GM18526 (cell line): ENCODE data around the gene CAPN7.

Experiments
- POLR2A ChIP-seq: IDR thresholded peaks from 3 replicates; pipeline ENCODE4 v1.6.1; 2011; ENCODE audit not compliant: insufficient read length; ENCODE audit errors: extremely low read depth

Gene CAPN7

GRCh38 chr3:15294929-15295328 is 88.9 kb downstream of the CAPN7 start:
- no peak for TF ChIP-seq POLR2A

GRCh38 chr3:15295506-15295905 is 89.5 kb downstream of the CAPN7 start:
- no peak for TF ChIP-seq POLR2A

- no peak for TF ChIP-seq POLR2A
These were observed 91.7 kb downstream of the CAPN7 start for GRCh38 chr3:15297608-15298350.

GRCh38 chr3:15298504-15298903 is 92.5 kb downstream of the CAPN7 start:
- no peak for TF ChIP-seq POLR2A

- no peak for TF ChIP-seq POLR2A
These were observed 93.0 kb downstream of the CAPN7 start for GRCh38 chr3:15299036-15299435.

- TF ChIP-seq POLR2A = no peak
These were observed 94.5 kb downstream of the CAPN7 start for GRCh38 chr3:15300323-15301078.

- TF ChIP-seq POLR2A = no peak
These were observed 95.7 kb downstream of the CAPN7 start for GRCh38 chr3:15301761-15302160.
